Right lobe of liver (tissue), 6 donors: ENCODE data around the gene RASGRP3. TPM values are rescaled to one million over a fixed set of nuclear protein-coding genes. Genes with fewer than 3 reads are reported as not detected.

Source experiments
- ATAC-seq, 4 donors: fragments of 200-7000 bp; cut with Tn5 transposase; one replicate each; pipeline ENCODE4 v1.9.1; 2020; ENCODE audit warnings: mild to moderate bottlenecking in 4 of 4, moderate library complexity in 4 of 4
- DNase-seq, 3 donors: peaks; one replicate each; pipeline ENCODE4 v3.0.0-alpha.2; 2020
- H3K27ac ChIP-seq, 3 donors: fragments of 200-600 bp; one replicate each; pipeline ENCODE4 v1.8.0; 2022
- H3K27me3 ChIP-seq, 2 donors: fragments of 200-600 bp; one replicate each; pipeline ENCODE4 v1.8.0; 2022
- H3K36me3 ChIP-seq, 4 donors: fragments of 200-600 bp; sonication (generic) in 1 of 4; one replicate each; pipeline versions ENCODE4 v1.5.1 to v1.8.0; 2017 to 2022; ENCODE audit warnings: control low read depth in 1 of 4
- H3K4me1 ChIP-seq, 4 donors: fragments of 200-600 bp; sonication (generic) in 1 of 4; one replicate each; pipeline versions ENCODE4 v1.5.1 to v1.8.0; 2017 to 2022; ENCODE audit warnings: control low read depth in 1 of 4
- H3K4me3 ChIP-seq, 3 donors: fragments of 200-600 bp; one replicate each; pipeline ENCODE4 v1.8.0; 2022
- H3K9me3 ChIP-seq, 4 donors: fragments of 200-600 bp; sonication (generic) in 1 of 4; one replicate each; pipeline versions ENCODE4 v1.5.1 to v1.8.0; 2017 to 2022; ENCODE audit warnings: control low read depth in 1 of 4
- POLR2A ChIP-seq: fragments of 450-650 bp; IDR thresholded peaks from one replicate; pipeline ENCODE4 v1.6.1; 2017; ENCODE audit warnings: antibody characterized with exemption, mild to moderate bottlenecking
- WGBS: methylation state at CpG from one replicate; pipeline ENCODE4 v1.1.6; 2018; ENCODE audit warnings: low coverage, low lambda C conversion rate; ENCODE audit not compliant: insufficient coverage; ENCODE audit errors: missing lambda C conversion rate; 5-methylcytosine and 5-hydroxymethylcytosine counted together
- intact Hi-C, 2 donors: fragments of 100-400 bp; cut with DNase I; formaldehyde crosslinking; loops; one replicate each; pipeline versions ENCODE4 v1.11.2 to v1.14.1; 2022
- total RNA-seq, 6 experiments: library from RNA; depleted of rRNA in 2 of 6; stranded (reverse); fragments of >200 nt in 2 of 6; fragmentation: NEBNext Ultra II Directional in 3 of 6; extraction: Animal tissue kit (Norgen Biotek cat#: 25700) in 3 of 6; gene quantifications; one replicate each; pipeline versions ENCODE4 v1.1.0 to v1.2.4, GENCODE V29; 2016 to 2023
- TF ChIP-seq, protein P1 (sequence below), 4 donors: fragments of 200-600 bp in 3 of 4; fragments of 450-650 bp in 1 of 4; IDR thresholded peaks; one replicate each; pipeline versions ENCODE4 v1.5.1 to v1.8.0; 2016 to 2022; ENCODE audit warnings: antibody characterized with exemption in 4 of 4, mild to moderate bottlenecking in 2 of 4
- donor health status: DM: no; HTN: yes; CAD: no.
- donor health status: DM: no; HTN: no; CAD: no.
- donor health status: DM: no; HTN: no; CAD: no.
- donor health status: DM: no; HTN: yes; CAD: no.
- donor health status: DM: no; HTN: yes; CAD: no.

The RASGRP3 gene
- total RNA-seq, 6 experiments from 2014 or later, result 3.0 to 11.5 (median 5.0) TPM

DNA sequence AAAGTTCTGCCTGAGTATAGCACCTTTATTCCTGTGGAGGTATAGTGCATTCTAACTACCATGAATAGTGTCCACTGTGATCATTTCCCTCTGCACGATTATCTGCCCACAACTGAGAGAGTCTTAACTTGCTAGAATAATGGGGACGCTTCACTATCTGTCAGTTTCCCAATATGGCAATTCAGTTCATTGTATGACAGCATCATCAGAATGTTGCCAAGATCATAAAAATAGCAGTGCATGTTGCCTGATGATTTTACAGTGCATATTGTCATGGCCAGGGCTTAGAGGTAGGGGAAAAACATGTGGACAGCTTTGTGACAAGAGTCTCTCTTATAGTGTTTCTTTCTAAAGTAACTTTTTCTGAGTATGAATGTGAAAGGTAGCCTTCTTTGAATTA lies 6.1 kb downstream of the RASGRP3 start:
- Histone ChIP-seq H3K4me1 (peaks cover 0 to 3% (median 0%) of the 10 kb centered on the region in 4 donors), H3K9me3 (no peaks in the 10 kb centered on the region), H3K36me3 (no peaks in the 10 kb centered on the region), H3K4me3 (no peak overlapping the region), H3K27ac (no peak overlapping the region), H3K27me3 (no peaks in the 10 kb centered on the region)
- TF ChIP-seq POLR2A, result no peak
- TF ChIP-seq, protein P1, sequence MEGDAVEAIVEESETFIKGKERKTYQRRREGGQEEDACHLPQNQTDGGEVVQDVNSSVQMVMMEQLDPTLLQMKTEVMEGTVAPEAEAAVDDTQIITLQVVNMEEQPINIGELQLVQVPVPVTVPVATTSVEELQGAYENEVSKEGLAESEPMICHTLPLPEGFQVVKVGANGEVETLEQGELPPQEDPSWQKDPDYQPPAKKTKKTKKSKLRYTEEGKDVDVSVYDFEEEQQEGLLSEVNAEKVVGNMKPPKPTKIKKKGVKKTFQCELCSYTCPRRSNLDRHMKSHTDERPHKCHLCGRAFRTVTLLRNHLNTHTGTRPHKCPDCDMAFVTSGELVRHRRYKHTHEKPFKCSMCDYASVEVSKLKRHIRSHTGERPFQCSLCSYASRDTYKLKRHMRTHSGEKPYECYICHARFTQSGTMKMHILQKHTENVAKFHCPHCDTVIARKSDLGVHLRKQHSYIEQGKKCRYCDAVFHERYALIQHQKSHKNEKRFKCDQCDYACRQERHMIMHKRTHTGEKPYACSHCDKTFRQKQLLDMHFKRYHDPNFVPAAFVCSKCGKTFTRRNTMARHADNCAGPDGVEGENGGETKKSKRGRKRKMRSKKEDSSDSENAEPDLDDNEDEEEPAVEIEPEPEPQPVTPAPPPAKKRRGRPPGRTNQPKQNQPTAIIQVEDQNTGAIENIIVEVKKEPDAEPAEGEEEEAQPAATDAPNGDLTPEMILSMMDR (IDR thresholded peaks at IDR 0.05), result no peak
- ATAC-seq (no peak), DNase-seq (no peak)
- WGBS, result 67% methylated on average over 1 of the region's 2 CpGs
- intact Hi-C loops, result no loop called here

DNA sequence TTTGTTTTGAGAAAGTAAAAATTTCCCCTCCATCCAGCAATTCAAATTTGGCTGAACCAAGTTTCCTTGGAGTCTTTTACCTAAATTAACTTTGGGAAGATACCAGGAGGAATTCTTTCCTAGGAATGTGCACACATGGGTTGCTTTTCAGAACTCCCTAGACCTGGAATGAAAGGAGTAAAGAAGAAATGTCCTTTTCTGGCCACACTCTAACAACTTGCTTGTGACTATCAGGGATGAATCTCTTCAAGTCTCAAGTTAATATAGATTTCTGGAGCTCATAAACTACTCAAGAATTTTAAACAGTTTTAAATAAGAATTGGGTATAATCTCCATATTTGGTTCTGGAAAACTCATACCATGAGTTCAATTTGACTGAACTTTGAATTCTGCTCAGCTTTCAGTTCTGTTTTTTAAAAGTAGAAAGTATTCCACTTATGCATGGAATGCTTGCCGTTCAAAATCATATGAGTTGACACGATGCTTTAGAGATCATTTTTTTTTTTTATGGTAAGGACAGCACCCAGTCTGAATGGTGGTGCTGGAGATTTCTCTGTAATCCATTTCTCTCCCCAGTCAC lies 7.7 kb downstream of the RASGRP3 start:
- Histone ChIP-seq H3K4me1 (no peaks in the 10 kb centered on the region), H3K27me3 (no peaks in the 10 kb centered on the region), H3K9me3 (no peaks in the 10 kb centered on the region), H3K27ac (no peak overlapping the region), H3K36me3 (no peaks in the 10 kb centered on the region), H3K4me3 (no peak overlapping the region)
- DNase-seq, result no peak
- TF ChIP-seq POLR2A, result no peak
- TF ChIP-seq, protein P1 (IDR thresholded peaks at IDR 0.05), result no peak
- 62% methylated on average over 2 of the region's 2 CpGs for WGBS
- ATAC-seq, result no peak
- intact Hi-C loops, result no loop called here

GRCh38 chr2:33485051-33485450 lies 8.6 kb downstream of the RASGRP3 start:
- Histone ChIP-seq H3K36me3 (no peaks in the 10 kb centered on the region), H3K9me3 (no peaks in the 10 kb centered on the region), H3K4me1 (no peaks in the 10 kb centered on the region), H3K27me3 (no peaks in the 10 kb centered on the region), H3K27ac (no peak overlapping the region), H3K4me3 (no peak overlapping the region)
- no peak for TF ChIP-seq POLR2A
- TF ChIP-seq, protein P1 (IDR thresholded peaks at IDR 0.05), result no peak
- no peak for ATAC-seq
- WGBS, result 71% methylated on average over 2 of the region's 2 CpGs
- intact Hi-C loops, result no loop called here
- DNase-seq, result no peak

DNA sequence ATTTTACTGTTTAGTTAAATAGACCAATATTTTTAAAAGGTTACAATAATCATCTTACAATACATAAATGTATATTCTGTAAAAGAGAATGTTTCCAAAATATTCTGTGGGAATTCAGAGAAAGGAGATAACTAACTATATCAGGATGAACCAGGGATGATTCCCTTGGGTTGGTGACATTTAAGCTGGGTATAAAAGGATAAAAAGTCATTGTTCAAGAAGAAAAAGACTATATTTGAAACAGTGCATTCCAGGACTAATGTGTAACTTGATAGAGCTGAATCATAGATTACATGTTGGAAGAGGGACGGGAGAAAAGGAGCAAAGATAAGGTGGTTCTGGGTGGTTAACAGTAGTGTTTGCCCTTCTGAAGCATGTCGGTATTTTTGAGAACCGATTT lies 10.1 kb downstream of the RASGRP3 start:
- Histone ChIP-seq H3K4me1 (no peaks in the 10 kb centered on the region), H3K4me3 (no peak overlapping the region), H3K27me3 (no peaks in the 10 kb centered on the region), H3K27ac (no peak overlapping the region), H3K36me3 (no peaks in the 10 kb centered on the region), H3K9me3 (no peaks in the 10 kb centered on the region)
- WGBS, result 87% methylated on average over 3 of the region's 3 CpGs
- ATAC-seq (no peak), DNase-seq (no peak)
- no peak for TF ChIP-seq POLR2A
- TF ChIP-seq, protein P1 (IDR thresholded peaks at IDR 0.05), result no peak
- intact Hi-C loops, result no loop called here
